ENCODE results near the gene GCNT1.

GCNT1 gene

DNA sequence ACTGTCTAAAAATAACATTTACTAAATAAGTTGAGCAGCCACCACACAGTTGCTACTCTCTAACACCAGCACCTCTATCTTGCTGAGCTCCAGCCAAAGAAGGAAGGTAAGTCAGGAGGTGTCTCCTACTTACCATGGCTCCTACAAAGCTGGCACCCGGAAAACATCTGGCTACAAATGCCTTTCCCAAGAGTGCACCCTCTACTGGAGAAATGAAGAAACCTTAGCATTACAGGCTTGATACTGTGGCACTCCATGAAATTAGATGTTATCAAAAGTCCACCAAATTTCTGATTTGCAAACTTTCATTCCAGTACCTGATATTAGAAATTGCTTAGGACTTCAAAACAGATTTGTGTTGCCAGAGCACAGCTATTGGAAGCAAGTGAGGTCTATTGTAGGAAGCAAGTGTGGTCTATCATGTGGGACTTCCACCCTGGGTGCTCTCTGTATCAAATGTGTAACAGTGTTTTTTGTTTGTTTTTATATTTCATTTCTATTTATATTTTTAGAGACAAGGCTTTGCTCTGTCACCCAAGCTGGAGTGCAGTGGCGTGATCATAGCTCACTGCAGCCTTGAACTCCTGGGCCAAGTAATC is 39.1 kb upstream of the GCNT1 start (continued):
- no peak for TF ChIP-seq POU6F1 (CRISPR knock-in tag; IDR thresholded peaks at IDR 0.05; ENCODE audit: borderline replicate concordance, low read depth)
- TF ChIP-seq ARNTL (CRISPR knock-in tag; IDR thresholded peaks at IDR 0.05; ENCODE audit: borderline replicate concordance, low read depth), result no peak
- no peak for TF ChIP-seq ISL1 (CRISPR knock-in tag; IDR thresholded peaks at IDR 0.05)
- no peak for TF ChIP-seq ESRRG (CRISPR knock-in tag; IDR thresholded peaks at IDR 0.05)
- no peak for TF ChIP-seq ZNF8 (CRISPR knock-in tag; IDR thresholded peaks at IDR 0.05)

DNA sequence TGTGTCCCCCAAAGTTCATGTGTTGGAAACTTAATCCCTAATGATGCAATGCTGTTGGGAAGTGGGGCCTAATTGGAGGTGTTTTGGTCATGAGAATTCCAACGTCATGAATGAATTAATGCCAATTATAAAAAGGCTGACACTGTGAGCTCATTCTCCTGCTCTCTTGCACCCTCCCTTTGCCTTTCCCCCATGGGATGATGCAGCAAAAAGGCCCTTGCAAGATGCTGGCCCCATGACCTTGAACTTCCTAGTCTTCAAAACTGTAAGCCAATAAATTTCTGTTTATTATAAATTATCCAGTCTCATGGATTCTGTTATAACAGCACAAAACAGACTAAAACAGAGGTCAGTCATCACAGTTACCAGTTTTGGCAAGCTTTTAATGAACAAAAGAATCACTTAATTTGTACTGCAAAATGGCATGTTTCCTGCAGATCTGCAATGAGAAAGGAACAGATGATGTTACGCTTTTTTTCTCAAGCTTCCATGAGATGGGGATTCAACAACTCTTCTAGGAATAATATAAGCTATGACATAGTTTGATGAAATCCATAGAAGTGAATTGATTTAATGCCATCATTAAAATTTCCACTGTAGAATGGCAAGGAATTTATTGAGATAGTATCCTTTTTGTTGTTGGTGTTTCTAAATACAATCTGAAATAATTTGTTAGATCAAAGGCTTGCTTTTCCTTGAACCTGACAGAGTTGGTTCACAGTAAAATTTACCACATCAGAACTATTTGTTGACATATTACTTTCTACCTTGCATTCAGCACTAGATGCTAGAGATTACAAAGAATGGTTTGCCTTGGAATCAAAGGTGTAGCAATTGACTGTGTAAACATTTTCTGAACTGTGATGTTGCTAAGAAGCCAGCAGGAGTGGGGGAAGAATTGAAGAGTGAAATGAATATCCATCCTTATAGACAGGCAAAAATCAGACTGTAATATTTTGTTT is 35.5 kb upstream of the GCNT1 start:
- ATAC-seq, result no peak
- TF ChIP-seq ZFP30 (CRISPR knock-in tag; IDR thresholded peaks at IDR 0.05), result no peak
- no peak for TF ChIP-seq ARNTL (CRISPR knock-in tag; IDR thresholded peaks at IDR 0.05; ENCODE audit: borderline replicate concordance, low read depth)
- no peak for TF ChIP-seq ISL1 (CRISPR knock-in tag; IDR thresholded peaks at IDR 0.05)

DNA sequence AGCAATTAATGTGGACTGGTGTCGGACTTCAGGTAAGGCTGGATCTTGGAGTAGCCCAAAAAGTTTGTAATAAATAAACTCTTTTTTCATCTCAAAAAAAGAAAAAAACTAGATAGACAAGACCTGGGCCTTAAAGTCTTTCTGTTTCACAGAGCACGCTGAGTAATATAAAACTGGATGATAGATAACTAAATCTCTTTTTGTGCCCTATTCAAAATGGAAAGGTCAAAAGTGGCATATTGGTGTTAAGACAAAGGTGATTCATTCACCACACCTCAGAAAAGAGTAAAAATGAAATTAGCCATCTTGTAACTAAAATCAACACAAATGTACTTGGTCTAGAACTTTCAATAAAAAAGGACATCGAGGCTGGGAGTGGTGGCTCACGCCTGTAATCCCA is 34.5 kb upstream of the GCNT1 start:
- ATAC-seq, result no peak
- no peak for TF ChIP-seq ARNTL (CRISPR knock-in tag; IDR thresholded peaks at IDR 0.05; ENCODE audit: borderline replicate concordance, low read depth)
- TF ChIP-seq SNAI2 (CRISPR knock-in tag; IDR thresholded peaks at IDR 0.05), result no peak
- no peak for TF ChIP-seq TSHZ2 (CRISPR knock-in tag; IDR thresholded peaks at IDR 0.05)
- TF ChIP-seq, protein P1, sequence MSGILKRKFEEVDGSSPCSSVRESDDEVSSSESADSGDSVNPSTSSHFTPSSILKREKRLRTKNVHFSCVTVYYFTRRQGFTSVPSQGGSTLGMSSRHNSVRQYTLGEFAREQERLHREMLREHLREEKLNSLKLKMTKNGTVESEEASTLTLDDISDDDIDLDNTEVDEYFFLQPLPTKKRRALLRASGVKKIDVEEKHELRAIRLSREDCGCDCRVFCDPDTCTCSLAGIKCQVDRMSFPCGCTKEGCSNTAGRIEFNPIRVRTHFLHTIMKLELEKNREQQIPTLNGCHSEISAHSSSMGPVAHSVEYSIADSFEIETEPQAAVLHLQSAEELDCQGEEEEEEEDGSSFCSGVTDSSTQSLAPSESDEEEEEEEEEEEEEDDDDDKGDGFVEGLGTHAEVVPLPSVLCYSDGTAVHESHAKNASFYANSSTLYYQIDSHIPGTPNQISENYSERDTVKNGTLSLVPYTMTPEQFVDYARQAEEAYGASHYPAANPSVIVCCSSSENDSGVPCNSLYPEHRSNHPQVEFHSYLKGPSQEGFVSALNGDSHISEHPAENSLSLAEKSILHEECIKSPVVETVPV (CRISPR knock-in tag; IDR thresholded peaks at IDR 0.05), result no peak
- no peak for TF ChIP-seq ISL1 (CRISPR knock-in tag; IDR thresholded peaks at IDR 0.05)

DNA sequence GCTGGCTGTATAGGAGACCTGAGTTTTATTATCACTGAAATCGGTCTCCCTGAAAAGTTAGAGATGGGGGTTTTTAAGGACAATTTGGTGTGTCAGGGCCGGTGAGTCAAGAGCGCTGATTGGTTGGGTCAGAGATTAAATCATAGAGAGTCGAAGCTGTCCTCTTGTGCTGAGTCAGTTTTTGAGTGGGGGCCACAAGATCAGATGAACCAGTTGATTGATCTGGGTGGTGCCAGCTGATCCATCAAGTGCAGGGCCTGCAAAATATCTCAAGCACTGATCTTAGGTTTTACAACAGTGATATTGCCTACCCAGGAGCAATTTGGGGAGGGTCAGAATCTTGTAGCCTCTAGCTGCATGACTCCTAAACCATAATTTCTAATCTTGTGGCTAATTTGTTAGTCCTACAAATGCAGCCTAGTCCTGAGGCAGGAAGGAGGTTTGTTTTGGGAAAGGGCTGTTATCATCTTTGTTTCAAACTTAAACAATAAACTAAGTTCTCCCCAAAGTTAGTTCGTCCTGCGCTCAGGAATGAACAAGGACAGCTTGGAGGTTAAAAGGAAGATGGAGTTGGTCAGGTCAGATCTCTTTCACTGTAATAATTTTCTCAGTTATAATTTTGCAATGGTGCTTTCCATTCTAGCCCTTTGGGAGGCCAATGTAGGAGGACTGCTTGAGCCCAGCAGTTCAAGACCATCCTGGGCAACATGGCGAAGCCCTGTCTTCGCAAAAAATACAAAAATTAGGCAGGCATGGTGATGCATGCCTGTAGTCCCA is 33.1 kb upstream of the GCNT1 start:
- no peak for TF ChIP-seq RARB (CRISPR knock-in tag; IDR thresholded peaks at IDR 0.05)
- no peak for TF ChIP-seq ZFP30 (CRISPR knock-in tag; IDR thresholded peaks at IDR 0.05)
- TF ChIP-seq PATZ1 (CRISPR knock-in tag; IDR thresholded peaks at IDR 0.05; ENCODE audit: borderline replicate concordance), result no peak
- TF ChIP-seq, protein P2, sequence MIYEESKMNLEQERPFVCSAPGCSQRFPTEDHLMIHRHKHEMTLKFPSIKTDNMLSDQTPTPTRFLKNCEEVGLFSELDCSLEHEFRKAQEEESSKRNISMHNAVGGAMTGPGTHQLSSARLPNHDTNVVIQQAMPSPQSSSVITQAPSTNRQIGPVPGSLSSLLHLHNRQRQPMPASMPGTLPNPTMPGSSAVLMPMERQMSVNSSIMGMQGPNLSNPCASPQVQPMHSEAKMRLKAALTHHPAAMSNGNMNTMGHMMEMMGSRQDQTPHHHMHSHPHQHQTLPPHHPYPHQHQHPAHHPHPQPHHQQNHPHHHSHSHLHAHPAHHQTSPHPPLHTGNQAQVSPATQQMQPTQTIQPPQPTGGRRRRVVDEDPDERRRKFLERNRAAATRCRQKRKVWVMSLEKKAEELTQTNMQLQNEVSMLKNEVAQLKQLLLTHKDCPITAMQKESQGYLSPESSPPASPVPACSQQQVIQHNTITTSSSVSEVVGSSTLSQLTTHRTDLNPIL (CRISPR knock-in tag; IDR thresholded peaks at IDR 0.05; ENCODE audit: low read depth), result no peak
- no peak for TF ChIP-seq CSDC2 (CRISPR knock-in tag; IDR thresholded peaks at IDR 0.05)
- no peak for TF ChIP-seq TOX (CRISPR knock-in tag; IDR thresholded peaks at IDR 0.05; ENCODE audit: borderline replicate concordance)
- TF ChIP-seq GLIS3 (CRISPR knock-in tag; IDR thresholded peaks at IDR 0.05), result no peak
- no peak for TF ChIP-seq ZNF565 (CRISPR knock-in tag; conservative IDR thresholded peaks at IDR 0.05; ENCODE audit: low read depth)
- TF ChIP-seq ZFP3 (CRISPR knock-in tag; IDR thresholded peaks at IDR 0.05), result no peak
- no peak for TF ChIP-seq TCF4 (CRISPR knock-in tag; IDR thresholded peaks at IDR 0.05; ENCODE audit: borderline replicate concordance)
- no peak for TF ChIP-seq BACH2 (CRISPR knock-in tag; IDR thresholded peaks at IDR 0.05; ENCODE audit: borderline replicate concordance)
- no peak for TF ChIP-seq SNAI2 (CRISPR knock-in tag; IDR thresholded peaks at IDR 0.05)
- TF ChIP-seq, protein P1 (CRISPR knock-in tag; IDR thresholded peaks at IDR 0.05), result no peak
- no peak for TF ChIP-seq ZC3H10 (CRISPR knock-in tag; IDR thresholded peaks at IDR 0.05)
- TF ChIP-seq ZNF8 (CRISPR knock-in tag; IDR thresholded peaks at IDR 0.05), result no peak
- no peak for ATAC-seq
